Astrocyte (in vitro differentiated cells and primary cell): ENCODE results near the gene MGAT5. TPM values are rescaled to one million over a fixed set of nuclear protein-coding genes. Genes with fewer than 3 reads are reported as not detected.
A peak's percentile ranks its signal among the peaks of the same experiment; 100 is the strongest.

Source experiments
- DNase-seq: peaks from one replicate; pipeline ENCODE4 v3.0.0-alpha.2; 2010; ENCODE audit warnings: low read depth
- FAIRE-seq: peaks from 2 replicates; lab custom pipeline; 2011; peaks lifted over from hg19 to GRCh38; lab: Jason Lieb, UNC
- H2AFZ ChIP-seq: 2 replicates; pipeline ENCODE4 v1.6.0; 2012; ENCODE audit warnings: low read depth, low read length, inconsistent platforms
- H3K27ac ChIP-seq: 2 replicates; pipeline ENCODE4 v1.5.1; 2011; ENCODE audit warnings: low read depth, low read length, inconsistent platforms
- H3K27me3 ChIP-seq: 2 replicates; pipeline ENCODE4 v1.6.0; 2011; ENCODE audit warnings: low read length, inconsistent platforms; ENCODE audit not compliant: insufficient read depth
- H3K36me3 ChIP-seq: 2 replicates; pipeline ENCODE4 v1.5.1; 2011; ENCODE audit warnings: low read length, inconsistent platforms; ENCODE audit not compliant: insufficient read depth
- H3K4me1 ChIP-seq: 2 replicates; pipeline ENCODE4 v1.5.1; 2011; ENCODE audit warnings: low read length, inconsistent platforms; ENCODE audit not compliant: insufficient read depth
- H3K4me2 ChIP-seq: 2 replicates; pipeline ENCODE4 v1.6.0; 2012; ENCODE audit warnings: low read length, inconsistent platforms
- H3K4me3 ChIP-seq: 2 replicates; pipeline ENCODE4 v1.5.1; 2011; ENCODE audit warnings: low read depth, mild to moderate bottlenecking, low read length, inconsistent platforms; ENCODE audit not compliant: insufficient read depth
- H3K79me2 ChIP-seq: 2 replicates; pipeline ENCODE4 v1.6.0; 2012; ENCODE audit warnings: mild to moderate bottlenecking, low read length, inconsistent platforms; ENCODE audit not compliant: insufficient read depth
- H3K9ac ChIP-seq: 2 replicates; pipeline ENCODE4 v1.6.0; 2012; ENCODE audit warnings: mild to moderate bottlenecking, low read length, inconsistent platforms
- H3K9me3 ChIP-seq: 2 replicates; pipeline ENCODE4 v1.5.1; 2012; ENCODE audit warnings: low read depth, mild to moderate bottlenecking, low read length, inconsistent platforms; ENCODE audit not compliant: insufficient read depth
- H4K20me1 ChIP-seq: 2 replicates; pipeline ENCODE4 v1.6.0; 2012; ENCODE audit warnings: low read length, inconsistent platforms; ENCODE audit not compliant: insufficient read depth
- H3K27ac Mint-ChIP-seq: one replicate; pipeline ENCODE4 v1.8.0; 2021; ENCODE audit warnings: mild to moderate bottlenecking, mixed read lengths; ENCODE audit not compliant: unreplicated experiment
- H3K27me3 Mint-ChIP-seq: one replicate; pipeline ENCODE4 v1.8.0; 2021; ENCODE audit warnings: low read depth, mixed read lengths; ENCODE audit not compliant: unreplicated experiment
- H3K36me3 Mint-ChIP-seq: one replicate; pipeline ENCODE4 v1.8.0; 2021; ENCODE audit warnings: low read depth, mixed read lengths; ENCODE audit not compliant: unreplicated experiment
- H3K4me1 Mint-ChIP-seq: one replicate; pipeline ENCODE4 v1.8.0; 2021; ENCODE audit warnings: low read depth, mixed read lengths; ENCODE audit not compliant: unreplicated experiment
- H3K4me3 Mint-ChIP-seq: one replicate; pipeline ENCODE4 v1.8.0; 2021; ENCODE audit warnings: mild to moderate bottlenecking, moderate library complexity, mixed read lengths; ENCODE audit not compliant: unreplicated experiment
- H3K9me3 Mint-ChIP-seq: one replicate; pipeline ENCODE4 v1.8.0; 2021; ENCODE audit warnings: mild to moderate bottlenecking, mixed read lengths; ENCODE audit not compliant: unreplicated experiment
- EZH2 ChIP-seq: IDR thresholded peaks from 2 replicates; pipeline ENCODE4 v1.6.1; 2012; ENCODE audit warnings: mild to moderate bottlenecking, low read length, inconsistent platforms; ENCODE audit not compliant: insufficient read depth
- total RNA-seq: library from RNA; stranded (reverse); gene quantifications from 2 replicates; pipeline ENCODE4 v1.2.1, GENCODE V29; 2021
- TF ChIP-seq, protein P1 (sequence below): IDR thresholded peaks from 2 replicates; pipeline ENCODE4 v1.5.1; 2011; ENCODE audit warnings: low read depth, mild to moderate bottlenecking, inconsistent platforms, low read length, moderate library complexity; ENCODE audit not compliant: insufficient read depth

Gene MGAT5
- total RNA-seq, 1 donor from 2014 or later = 80.2 TPM

DNA sequence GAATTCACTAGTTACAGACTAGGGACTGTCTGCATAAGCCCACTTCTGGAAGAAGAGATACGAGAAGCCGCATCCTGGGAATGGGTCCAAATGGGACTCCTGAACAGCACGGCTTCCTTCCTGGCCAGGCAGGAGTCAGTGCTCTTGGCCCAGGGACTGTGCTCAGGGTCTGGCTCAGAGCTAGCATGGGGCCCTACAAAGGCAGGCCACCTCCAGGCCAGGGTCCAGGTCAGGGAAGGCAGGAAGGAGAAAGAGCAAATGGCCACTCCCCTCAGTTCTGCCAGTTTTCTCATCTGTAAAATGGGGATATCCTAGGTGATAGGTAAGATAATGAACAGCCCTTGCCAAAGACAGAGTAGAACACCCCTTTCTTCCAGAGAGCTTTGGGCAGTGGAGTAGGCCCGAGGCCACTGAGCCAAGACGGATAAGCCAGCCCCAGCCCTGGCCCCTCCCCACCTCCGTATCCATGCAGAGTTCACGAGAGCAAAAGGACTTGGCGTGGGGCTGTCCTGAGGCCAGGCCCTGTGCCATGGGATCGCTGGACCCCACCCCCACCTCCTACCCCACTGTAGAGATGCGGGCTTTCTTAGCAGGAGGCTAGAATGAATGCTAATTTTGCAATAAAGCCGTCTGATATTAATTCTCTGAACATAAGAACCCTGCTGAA, 190.1 kb downstream of the MGAT5 start:
- no peak overlapping the region for H3K4me3 ChIP-seq
- H3K4me1 ChIP-seq = peaks cover 11% of the 10 kb centered on the region
- no peaks in the 10 kb centered on the region for H3K27me3 Mint-ChIP-seq
- no peak overlapping the region for H2AFZ ChIP-seq
- H3K4me2 ChIP-seq = no peak overlapping the region
- no peaks in the 10 kb centered on the region for H3K36me3 ChIP-seq
- TF ChIP-seq, protein P1, sequence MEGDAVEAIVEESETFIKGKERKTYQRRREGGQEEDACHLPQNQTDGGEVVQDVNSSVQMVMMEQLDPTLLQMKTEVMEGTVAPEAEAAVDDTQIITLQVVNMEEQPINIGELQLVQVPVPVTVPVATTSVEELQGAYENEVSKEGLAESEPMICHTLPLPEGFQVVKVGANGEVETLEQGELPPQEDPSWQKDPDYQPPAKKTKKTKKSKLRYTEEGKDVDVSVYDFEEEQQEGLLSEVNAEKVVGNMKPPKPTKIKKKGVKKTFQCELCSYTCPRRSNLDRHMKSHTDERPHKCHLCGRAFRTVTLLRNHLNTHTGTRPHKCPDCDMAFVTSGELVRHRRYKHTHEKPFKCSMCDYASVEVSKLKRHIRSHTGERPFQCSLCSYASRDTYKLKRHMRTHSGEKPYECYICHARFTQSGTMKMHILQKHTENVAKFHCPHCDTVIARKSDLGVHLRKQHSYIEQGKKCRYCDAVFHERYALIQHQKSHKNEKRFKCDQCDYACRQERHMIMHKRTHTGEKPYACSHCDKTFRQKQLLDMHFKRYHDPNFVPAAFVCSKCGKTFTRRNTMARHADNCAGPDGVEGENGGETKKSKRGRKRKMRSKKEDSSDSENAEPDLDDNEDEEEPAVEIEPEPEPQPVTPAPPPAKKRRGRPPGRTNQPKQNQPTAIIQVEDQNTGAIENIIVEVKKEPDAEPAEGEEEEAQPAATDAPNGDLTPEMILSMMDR = no peak
- TF ChIP-seq EZH2 = no peak
- H3K4me1 Mint-ChIP-seq = peaks cover 11% of the 10 kb centered on the region
- H4K20me1 ChIP-seq = no peaks in the 10 kb centered on the region
- H3K9me3 Mint-ChIP-seq = peaks cover 3% of the 10 kb centered on the region
- H3K27ac ChIP-seq = no peak overlapping the region
- DNase-seq (no peak), FAIRE-seq (no peak)
- no peak overlapping the region for H3K4me3 Mint-ChIP-seq
- no peaks in the 10 kb centered on the region for H3K27me3 ChIP-seq
- H3K9ac ChIP-seq = no peak overlapping the region
- H3K36me3 Mint-ChIP-seq = peaks cover 26% of the 10 kb centered on the region
- no peaks in the 10 kb centered on the region for H3K9me3 ChIP-seq
- no peak overlapping the region for H3K27ac Mint-ChIP-seq
- H3K79me2 ChIP-seq = no peaks in the 10 kb centered on the region

DNA sequence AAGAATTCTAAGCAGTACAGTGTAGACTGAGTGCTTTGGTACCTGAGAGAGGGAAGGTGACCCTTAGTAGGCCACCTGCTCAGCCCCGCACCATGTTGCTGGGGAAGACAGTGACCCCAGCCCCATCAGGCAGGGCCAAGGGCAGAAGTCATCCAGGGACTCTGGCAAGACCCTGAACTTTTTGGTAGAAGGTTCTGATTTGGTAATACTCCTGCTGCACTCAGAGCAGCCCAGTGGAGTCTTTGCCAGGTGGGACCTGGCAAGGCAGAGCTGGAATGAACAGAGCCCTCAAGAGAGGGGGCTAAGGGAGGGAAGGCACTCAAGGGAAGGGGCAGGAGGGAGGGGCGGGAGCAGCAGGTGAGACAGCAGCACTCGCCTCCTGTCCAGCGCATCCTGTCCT, 191.2 kb downstream of the MGAT5 start:
- FAIRE-seq = no peak
- TF ChIP-seq, protein P1 = no peak
- no peak for TF ChIP-seq EZH2
- Mint-ChIP-seq H3K36me3 (peaks cover 18% of the 10 kb centered on the region), H3K9me3 (peaks cover 3% of the 10 kb centered on the region), H3K27ac (no peak overlapping the region), H3K4me3 (no peak overlapping the region), H3K4me1 (peaks cover 11% of the 10 kb centered on the region), H3K27me3 (no peaks in the 10 kb centered on the region)
- Histone ChIP-seq H4K20me1 (no peaks in the 10 kb centered on the region), H3K4me3 (no peak overlapping the region), H3K79me2 (no peaks in the 10 kb centered on the region), H3K4me1 (peaks cover 11% of the 10 kb centered on the region), H3K4me2 (no peak overlapping the region), H3K9me3 (no peaks in the 10 kb centered on the region), H3K27me3 (no peaks in the 10 kb centered on the region), H2AFZ (no peak overlapping the region), H3K27ac (no peak overlapping the region), H3K36me3 (no peaks in the 10 kb centered on the region), H3K9ac (no peak overlapping the region)
- no peak for DNase-seq

DNA sequence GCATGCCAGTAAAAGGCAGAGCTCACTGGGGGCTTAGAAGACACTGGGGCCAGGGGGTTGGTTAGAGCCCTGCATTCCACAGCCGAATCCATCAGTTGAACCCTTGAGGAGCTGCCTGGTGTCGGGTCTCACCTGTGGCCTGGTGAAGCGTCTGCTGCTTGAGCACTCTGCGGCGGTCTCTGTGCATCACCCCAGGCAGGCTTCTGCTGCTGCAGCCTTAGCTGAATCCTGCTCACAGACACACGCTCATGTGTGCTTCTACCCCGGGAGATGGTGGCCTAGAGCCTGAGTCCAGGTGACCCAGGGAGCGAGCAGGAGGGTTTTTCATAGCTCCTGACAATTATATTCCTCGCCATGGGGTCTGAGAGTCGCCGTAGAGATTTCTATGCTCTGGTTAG, 192.1 kb downstream of the MGAT5 start:
- TF ChIP-seq EZH2 = no peak
- TF ChIP-seq, protein P1 = no peak
- Histone ChIP-seq H4K20me1 (no peaks in the 10 kb centered on the region), H3K4me2 (peak overlapping the region; percentile 31), H3K4me1 (peaks cover 11% of the 10 kb centered on the region), H3K9ac (no peak overlapping the region), H3K36me3 (no peaks in the 10 kb centered on the region), H3K27me3 (no peaks in the 10 kb centered on the region), H3K79me2 (no peaks in the 10 kb centered on the region), H3K9me3 (no peaks in the 10 kb centered on the region), H2AFZ (no peak overlapping the region), H3K27ac (no peak overlapping the region), H3K4me3 (no peak overlapping the region)
- peaks cover 3% of the 10 kb centered on the region for H3K9me3 Mint-ChIP-seq
- peaks cover 15% of the 10 kb centered on the region for H3K36me3 Mint-ChIP-seq
- DNase-seq (no peak), FAIRE-seq (no peak)
- H3K27ac Mint-ChIP-seq = peak overlapping the region; percentile 58
- peak overlapping the region; percentile 13 for H3K4me3 Mint-ChIP-seq
- H3K27me3 Mint-ChIP-seq = no peaks in the 10 kb centered on the region
- peaks cover 12% of the 10 kb centered on the region for H3K4me1 Mint-ChIP-seq
